IMR-90 (cell line): ENCODE measurements around the gene NANOS3. TPM values are rescaled to one million over a fixed set of nuclear protein-coding genes. Genes with fewer than 3 reads are reported as not detected.

ENCODE experiments used
- ATAC-seq: fragments of 200-7000 bp; cut with Tn5 transposase; 2 replicates; pipeline ENCODE4 v1.9.1; 2020; ENCODE audit warnings: low read depth, mild to moderate bottlenecking, moderate library complexity
- BruUV-seq: library from RNA; stranded (reverse); fragments of 400-500 nt; replicated peaks from 2 replicates; lab custom pipeline; 2021; lab: Mats Ljungman, UMichigan
- CTCF ChIA-PET: fragments of 300-600 bp; formaldehyde crosslinking; extraction: SDS; loops from one replicate; lab custom pipeline; 2021; ENCODE audit warnings: antibody characterized with exemption; lab: Yijun Ruan, JAX
- POLR2A ChIA-PET: fragments of 300-600 bp; sonication (Branson Sonifier 250); formaldehyde crosslinking; loops from one replicate; lab custom pipeline; 2022; ENCODE audit warnings: antibody characterized with exemption; ENCODE audit not compliant: unreplicated experiment; lab: Charles Lee
- DNase-seq: peaks from one replicate; pipeline ENCODE4 v3.0.0; 2013
- H2AFZ ChIP-seq: replicated peaks from 2 replicates; pipeline ENCODE3; 2013; ENCODE audit warnings: low read length, mild to moderate bottlenecking; ENCODE audit not compliant: poor library complexity
- H2AK5ac ChIP-seq: 2 replicates; pipeline ENCODE4 v1.6.1; 2013; ENCODE audit warnings: low read depth, low read length, inconsistent platforms
- H2AK9ac ChIP-seq: replicated peaks from 2 replicates; pipeline ENCODE3; 2013; ENCODE audit warnings: mild to moderate bottlenecking, low read depth, low read length, moderate library complexity; ENCODE audit not compliant: poor library complexity
- H2BK120ac ChIP-seq: 2 replicates; pipeline ENCODE4 v1.6.1; 2013; ENCODE audit warnings: low read depth, low read length, inconsistent platforms
- H2BK15ac ChIP-seq: 3 replicates; pipeline ENCODE4 v1.6.1; 2013; ENCODE audit warnings: low read depth, low read length, inconsistent platforms
- H2BK20ac ChIP-seq: 2 replicates; pipeline ENCODE4 v1.6.1; 2013; ENCODE audit warnings: low read depth, mild to moderate bottlenecking, inconsistent platforms, low read length, moderate library complexity
- H2BK5ac ChIP-seq: 2 replicates; pipeline ENCODE4 v1.6.1; 2013; ENCODE audit warnings: mild to moderate bottlenecking, low read depth, low read length, inconsistent platforms; ENCODE audit not compliant: poor library complexity, severe bottlenecking
- H3K14ac ChIP-seq: replicated peaks from 2 replicates; pipeline ENCODE4 v1.6.1; 2013; ENCODE audit warnings: low read depth, low read length, inconsistent platforms
- H3K18ac ChIP-seq: 2 replicates; pipeline ENCODE4 v1.6.1; 2013; ENCODE audit warnings: low read depth, low read length, control low read depth
- H3K23ac ChIP-seq: 2 replicates; pipeline ENCODE4 v1.6.1; 2013; ENCODE audit warnings: low read depth, low read length, inconsistent platforms
- H3K27ac ChIP-seq: 2 replicates; pipeline ENCODE4 v1.5.1; 2013; ENCODE audit warnings: mild to moderate bottlenecking, control low read depth, low read length; ENCODE audit not compliant: insufficient read depth
- H3K27me3 ChIP-seq: 2 replicates; pipeline ENCODE4 v1.6.1; 2013; ENCODE audit warnings: low read length; ENCODE audit not compliant: control insufficient read depth, insufficient read depth
- H3K36me3 ChIP-seq: 2 replicates; pipeline ENCODE4 v1.6.1; 2013; ENCODE audit warnings: low read length, mixed read lengths; ENCODE audit not compliant: control insufficient read depth, insufficient read depth
- H3K4ac ChIP-seq: 2 replicates; pipeline ENCODE4 v1.6.1; 2013; ENCODE audit warnings: low read depth, low read length, inconsistent platforms
- H3K4me1 ChIP-seq: 2 replicates; pipeline ENCODE4 v1.6.1; 2013; ENCODE audit warnings: low read length, mixed read lengths; ENCODE audit not compliant: control insufficient read depth, insufficient read depth
- H3K4me2 ChIP-seq: 2 replicates; pipeline ENCODE4 v1.6.1; 2013; ENCODE audit warnings: low read depth, mild to moderate bottlenecking, control low read depth, low read length, moderate library complexity
- H3K4me3 ChIP-seq: 2 replicates; pipeline ENCODE4 v1.5.1; 2013; ENCODE audit warnings: low read depth, mild to moderate bottlenecking, control low read depth, low read length, moderate library complexity; ENCODE audit not compliant: insufficient read depth
- H3K56ac ChIP-seq: 2 replicates; pipeline ENCODE4 v1.6.1; 2013; ENCODE audit warnings: low read length, inconsistent platforms; ENCODE audit not compliant: insufficient read depth; ENCODE audit errors: extremely low read depth
- H3K79me1 ChIP-seq, 2 experiments: 2 replicates each; pipeline ENCODE4 v1.6.1; 2013; ENCODE audit warnings: low read length in 2 of 2, inconsistent platforms in 1 of 2, low read depth in 1 of 2
- H3K9ac ChIP-seq: 2 replicates; pipeline ENCODE4 v1.6.1; 2013; ENCODE audit warnings: low read depth, low read length, control low read depth
- H3K9me1 ChIP-seq: 2 replicates; pipeline ENCODE4 v1.6.1; 2013; ENCODE audit warnings: low read length, inconsistent platforms; ENCODE audit not compliant: insufficient read depth
- H3K9me3 ChIP-seq: 2 replicates; pipeline ENCODE4 v1.6.1; 2013; ENCODE audit warnings: low read length; ENCODE audit not compliant: control insufficient read depth, insufficient read depth
- H4K20me1 ChIP-seq: 2 replicates; pipeline ENCODE4 v1.6.1; 2013; ENCODE audit warnings: low read length, inconsistent platforms; ENCODE audit not compliant: insufficient read depth
- H4K5ac ChIP-seq: 2 replicates; pipeline ENCODE4 v1.6.1; 2013; ENCODE audit warnings: mild to moderate bottlenecking, low read depth, low read length, control low read depth
- H4K8ac ChIP-seq, 2 experiments: 2 replicates each; pipeline ENCODE4 v1.6.1; 2013; ENCODE audit warnings: low read depth in 2 of 2, low read length in 2 of 2, control low read depth in 1 of 2, inconsistent platforms in 1 of 2
- H4K91ac ChIP-seq: 2 replicates; pipeline ENCODE4 v1.6.1; 2013; ENCODE audit warnings: low read depth, low read length, inconsistent platforms; ENCODE audit not compliant: insufficient read depth
- BHLHE40 ChIP-seq: fragments of 150-350 bp; IDR thresholded peaks from 2 replicates; pipeline ENCODE4 v1.6.1; 2016; ENCODE audit warnings: mild to moderate bottlenecking, low read depth, low read length
- CEBPB ChIP-seq: IDR thresholded peaks from 2 replicates; pipeline ENCODE4 v1.6.1; 2012; ENCODE audit warnings: low read depth, low read length, improper control_type of control experiment
- CHD1 ChIP-seq: IDR thresholded peaks from 2 replicates; pipeline ENCODE4 v1.6.1; 2012; ENCODE audit warnings: low read depth, low read length, improper control_type of control experiment
- FOS ChIP-seq: fragments of 150-350 bp; IDR thresholded peaks from 2 replicates; pipeline ENCODE4 v1.6.1; 2016; ENCODE audit warnings: low read depth, low read length
- MAFK ChIP-seq: IDR thresholded peaks from 2 replicates; pipeline ENCODE4 v1.6.1; 2012; ENCODE audit warnings: low read depth, low read length, improper control_type of control experiment
- MAZ ChIP-seq: IDR thresholded peaks from 2 replicates; pipeline ENCODE4 v1.6.1; 2012; ENCODE audit warnings: low read depth, mild to moderate bottlenecking, low read length, improper control_type of control experiment, moderate library complexity, borderline replicate concordance
- MXI1 ChIP-seq: IDR thresholded peaks from 2 replicates; pipeline ENCODE4 v1.6.1; 2012; ENCODE audit warnings: low read depth, mild to moderate bottlenecking, low read length, moderate library complexity, borderline replicate concordance
- NFE2L2 ChIP-seq: fragments of 150-350 bp; IDR thresholded peaks from 2 replicates; pipeline ENCODE4 v1.6.1; 2016; ENCODE audit warnings: low read depth, mild to moderate bottlenecking, low read length
- POLR2A ChIP-seq: IDR thresholded peaks from 2 replicates; pipeline ENCODE4 v1.6.1; 2012; ENCODE audit warnings: mild to moderate bottlenecking, low read depth, low read length
- RAD21 ChIP-seq: IDR thresholded peaks from 2 replicates; pipeline ENCODE4 v1.6.1; 2012; ENCODE audit warnings: low read length, improper control_type of control experiment
- RCOR1 ChIP-seq: IDR thresholded peaks from 2 replicates; pipeline ENCODE4 v1.6.1; 2012; ENCODE audit warnings: mild to moderate bottlenecking, low read length, improper control_type of control experiment; ENCODE audit not compliant: insufficient replicate concordance
- RFX5 ChIP-seq: IDR thresholded peaks from 2 replicates; pipeline ENCODE4 v1.8.0; 2012; ENCODE audit warnings: low read depth, mild to moderate bottlenecking, low read length, moderate library complexity
- SMC3 ChIP-seq: fragments of 150-350 bp; IDR thresholded peaks from 2 replicates; pipeline ENCODE4 v1.6.1; 2016; ENCODE audit warnings: low read depth, mild to moderate bottlenecking, antibody characterized with exemption, low read length, moderate library complexity
- WGBS, 2 experiments: methylation state at CpG; one replicate each; pipeline versions ENCODE4 v1.1.5 to v1.1.7; 2013; ENCODE audit warnings: missing lambda C conversion rate in 2 of 2; ENCODE audit not compliant: insufficient read length in 1 of 2; ENCODE audit errors: extremely low coverage in 2 of 2; 5-methylcytosine and 5-hydroxymethylcytosine counted together
- dilution Hi-C: fragments of 300-500 bp; cut with HindIII; formaldehyde crosslinking; loops from one replicate; pipeline ENCODE4 v1.14.3; 2018; ENCODE audit warnings: low sequenced_read_pairs; ENCODE audit not compliant: unreplicated experiment
- in situ Hi-C: fragments of 300-500 bp; cut with MboI; formaldehyde crosslinking; loops from 3 replicates; pipeline ENCODE4 v1.14.3; 2019; ENCODE audit warnings: low sequenced_read_pairs, inconsistent platforms, mixed read lengths
- intact Hi-C: fragments of 100-400 bp; cut with micrococcal nuclease; formaldehyde crosslinking; loops from 2 replicates; pipeline ENCODE4 v1.10.0; 2022
- polyA plus RNA-seq, 3 experiments: library from polyadenylated mRNA; depleted of rRNA; stranded (reverse); fragments of >200 nt; gene quantifications; 2 replicates each; pipeline ENCODE4 v1.2.3, GENCODE V29; 2012; ENCODE audit warnings: low replicate concordance in 1 of 3
- total RNA-seq: library from RNA; depleted of rRNA; stranded (reverse); fragments of >200 nt; gene quantifications from 2 replicates; pipeline ENCODE4 v1.2.3, GENCODE V29; 2012
- TF ChIP-seq, protein P1 (sequence below): fragments of 150-350 bp; IDR thresholded peaks from 2 replicates; pipeline ENCODE4 v1.6.1; 2017; ENCODE audit warnings: mild to moderate bottlenecking, antibody characterized with exemption, low read length, low read depth
- TF ChIP-seq, protein P2 (sequence below): conservative IDR thresholded peaks from 2 replicates; pipeline ENCODE4 v1.5.1; 2012; ENCODE audit warnings: mild to moderate bottlenecking, low read depth, low read length, improper control_type of control experiment
- TF ChIP-seq, protein P3 (sequence below): fragments of 150-350 bp; IDR thresholded peaks from 2 replicates; pipeline ENCODE4 v1.6.1; 2016; ENCODE audit warnings: low read depth, mild to moderate bottlenecking, low read length, moderate library complexity, borderline replicate concordance

Gene NANOS3
- total and polyA plus RNA-seq, 2 of the 4 experiments (the other 2 are of a cell fraction): 0.63 TPM; not detected in 1

DNA sequence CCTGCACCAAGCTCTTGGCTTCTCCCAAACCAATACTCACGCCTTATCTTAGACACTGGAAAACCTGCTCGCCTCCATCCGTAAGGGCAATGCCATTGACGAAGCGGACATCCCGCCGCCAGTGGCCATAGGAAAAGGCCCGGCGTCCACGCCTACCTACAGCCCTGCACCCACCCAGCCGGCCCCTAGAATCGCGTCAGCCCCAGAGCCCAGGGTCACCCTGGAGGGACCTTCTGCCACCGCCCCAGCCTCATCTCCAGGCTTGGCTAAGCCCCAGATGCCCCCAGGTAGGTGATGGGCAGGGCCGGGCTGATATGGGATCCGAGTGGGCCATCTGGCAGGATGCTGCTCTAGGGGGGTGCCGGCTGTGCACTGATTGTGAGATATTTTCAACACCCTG lies 36.4 kb downstream of the NANOS3 start:
- no peaks in the 10 kb centered on the region for H3K27me3 ChIP-seq
- no peak overlapping the region for H3K27ac ChIP-seq
- H3K14ac ChIP-seq: no peak overlapping the region
- no peak for ATAC-seq
- no peaks in the 10 kb centered on the region for H3K79me1 ChIP-seq
- H3K36me3 ChIP-seq: peaks cover 31% of the 10 kb centered on the region
- H2AK5ac ChIP-seq: no peak overlapping the region
- H3K4me2 ChIP-seq: no peak overlapping the region
- H4K5ac ChIP-seq: no peak overlapping the region
- no peaks in the 10 kb centered on the region for H4K20me1 ChIP-seq
- H4K8ac ChIP-seq: no peak overlapping the region
- 100% methylated on average over 4 of the region's 17 CpGs; no CpG with 5 or more reads in 1 of the 2 experiments for WGBS, 2 experiments
- no peaks in the 10 kb centered on the region for H3K9me1 ChIP-seq
- no peak overlapping the region for H3K4me3 ChIP-seq
- no peak overlapping the region for H2AK9ac ChIP-seq
- no peak overlapping the region for H2BK15ac ChIP-seq
- no peak overlapping the region for H4K91ac ChIP-seq
- H3K9me3 ChIP-seq: no peaks in the 10 kb centered on the region
- no peak overlapping the region for H2AFZ ChIP-seq
- no peak overlapping the region for H3K23ac ChIP-seq
- H2BK120ac ChIP-seq: no peak overlapping the region
- CTCF ChIA-PET: no interaction called here
- no peak overlapping the region for H2BK5ac ChIP-seq
- no peak overlapping the region for H3K9ac ChIP-seq
- in situ Hi-C loops: no loop called here
- no peak overlapping the region for H3K18ac ChIP-seq
- no peak overlapping the region for H2BK20ac ChIP-seq
- BruUV-seq: no TSS peak
- peaks cover 2% of the 10 kb centered on the region; the same call in 1 of the 2 replicates for H3K4me1 ChIP-seq
- intact Hi-C loops: no loop called here
- no peak overlapping the region for H3K56ac ChIP-seq
- no peak overlapping the region for H3K4ac ChIP-seq
- no peak for DNase-seq
- POLR2A ChIA-PET: no interaction called here
- TF ChIP-seq SMC3: no peak
- TF ChIP-seq, protein P1, sequence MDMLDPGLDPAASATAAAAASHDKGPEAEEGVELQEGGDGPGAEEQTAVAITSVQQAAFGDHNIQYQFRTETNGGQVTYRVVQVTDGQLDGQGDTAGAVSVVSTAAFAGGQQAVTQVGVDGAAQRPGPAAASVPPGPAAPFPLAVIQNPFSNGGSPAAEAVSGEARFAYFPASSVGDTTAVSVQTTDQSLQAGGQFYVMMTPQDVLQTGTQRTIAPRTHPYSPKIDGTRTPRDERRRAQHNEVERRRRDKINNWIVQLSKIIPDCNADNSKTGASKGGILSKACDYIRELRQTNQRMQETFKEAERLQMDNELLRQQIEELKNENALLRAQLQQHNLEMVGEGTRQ: no peak
- TF ChIP-seq POLR2A: no peak
- no peak for TF ChIP-seq RFX5
- no peak for TF ChIP-seq RAD21
- no peak for TF ChIP-seq RCOR1
- TF ChIP-seq MAZ: no peak
- TF ChIP-seq, protein P2, sequence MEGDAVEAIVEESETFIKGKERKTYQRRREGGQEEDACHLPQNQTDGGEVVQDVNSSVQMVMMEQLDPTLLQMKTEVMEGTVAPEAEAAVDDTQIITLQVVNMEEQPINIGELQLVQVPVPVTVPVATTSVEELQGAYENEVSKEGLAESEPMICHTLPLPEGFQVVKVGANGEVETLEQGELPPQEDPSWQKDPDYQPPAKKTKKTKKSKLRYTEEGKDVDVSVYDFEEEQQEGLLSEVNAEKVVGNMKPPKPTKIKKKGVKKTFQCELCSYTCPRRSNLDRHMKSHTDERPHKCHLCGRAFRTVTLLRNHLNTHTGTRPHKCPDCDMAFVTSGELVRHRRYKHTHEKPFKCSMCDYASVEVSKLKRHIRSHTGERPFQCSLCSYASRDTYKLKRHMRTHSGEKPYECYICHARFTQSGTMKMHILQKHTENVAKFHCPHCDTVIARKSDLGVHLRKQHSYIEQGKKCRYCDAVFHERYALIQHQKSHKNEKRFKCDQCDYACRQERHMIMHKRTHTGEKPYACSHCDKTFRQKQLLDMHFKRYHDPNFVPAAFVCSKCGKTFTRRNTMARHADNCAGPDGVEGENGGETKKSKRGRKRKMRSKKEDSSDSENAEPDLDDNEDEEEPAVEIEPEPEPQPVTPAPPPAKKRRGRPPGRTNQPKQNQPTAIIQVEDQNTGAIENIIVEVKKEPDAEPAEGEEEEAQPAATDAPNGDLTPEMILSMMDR: no peak
- no peak for TF ChIP-seq BHLHE40
- TF ChIP-seq MAFK: no peak
- TF ChIP-seq FOS: no peak
- TF ChIP-seq, protein P3, sequence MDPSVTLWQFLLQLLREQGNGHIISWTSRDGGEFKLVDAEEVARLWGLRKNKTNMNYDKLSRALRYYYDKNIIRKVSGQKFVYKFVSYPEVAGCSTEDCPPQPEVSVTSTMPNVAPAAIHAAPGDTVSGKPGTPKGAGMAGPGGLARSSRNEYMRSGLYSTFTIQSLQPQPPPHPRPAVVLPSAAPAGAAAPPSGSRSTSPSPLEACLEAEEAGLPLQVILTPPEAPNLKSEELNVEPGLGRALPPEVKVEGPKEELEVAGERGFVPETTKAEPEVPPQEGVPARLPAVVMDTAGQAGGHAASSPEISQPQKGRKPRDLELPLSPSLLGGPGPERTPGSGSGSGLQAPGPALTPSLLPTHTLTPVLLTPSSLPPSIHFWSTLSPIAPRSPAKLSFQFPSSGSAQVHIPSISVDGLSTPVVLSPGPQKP: no peak
- no peak for TF ChIP-seq CEBPB
- TF ChIP-seq CHD1: no peak
- no peak for TF ChIP-seq NFE2L2
- TF ChIP-seq MXI1: no peak
- dilution Hi-C loops: no loop called here
